Caco-2 (cell line): Measurements from ENCODE around the gene APOL3. TPM values are rescaled to one million over a fixed set of nuclear protein-coding genes. Genes with fewer than 3 reads are reported as not detected.

ENCODE experiments used
- BruUV-seq: library from RNA; stranded (reverse); fragments of 400-500 nt; replicated peaks from 2 replicates; lab custom pipeline; 2021; lab: Mats Ljungman, UMichigan
- CTCF ChIA-PET: fragments of 300-600 bp; sonication (Branson Sonifier 250); formaldehyde crosslinking; loops from one replicate; lab custom pipeline; 2022; ENCODE audit warnings: antibody characterized with exemption; lab: Charles Lee
- POLR2A ChIA-PET: fragments of 300-600 bp; sonication (Branson Sonifier 250); formaldehyde crosslinking; loops from one replicate; lab custom pipeline; 2022; ENCODE audit warnings: antibody characterized with exemption; lab: Charles Lee
- DNase-seq, 2 experiments: peaks; one replicate each; pipeline versions ENCODE4 v3.0.0 to v3.0.0-alpha.2; 2020 to 2022
- H3K27me3 ChIP-seq: replicated peaks from 2 replicates; pipeline ENCODE4 v1.6.0; 2011; ENCODE audit warnings: low read length; ENCODE audit not compliant: control insufficient read depth, insufficient read depth
- H3K36me3 ChIP-seq: 2 replicates; pipeline ENCODE4 v1.5.1; 2011; ENCODE audit warnings: low read length; ENCODE audit not compliant: control insufficient read depth, insufficient read depth
- H3K4me1 ChIP-seq: fragments of 250-450 bp; sonication (Bioruptor Pico); 2 replicates; pipeline ENCODE4 v1.5.1; 2020; ENCODE audit warnings: mild to moderate bottlenecking
- H3K4me3 ChIP-seq: 2 replicates; pipeline ENCODE4 v1.5.1; 2011; ENCODE audit warnings: low read depth, mild to moderate bottlenecking, control low read depth, low read length
- H3K9me3 ChIP-seq: fragments of 250-450 bp; sonication (Bioruptor Pico); 2 replicates; pipeline ENCODE4 v1.5.1; 2020; ENCODE audit warnings: mild to moderate bottlenecking, moderate library complexity
- H3K27ac Mint-ChIP-seq: one replicate; pipeline ENCODE4 v1.8.0; 2022; ENCODE audit warnings: mixed read lengths; ENCODE audit not compliant: unreplicated experiment
- H3K27me3 Mint-ChIP-seq: one replicate; pipeline ENCODE4 v1.8.0; 2022; ENCODE audit warnings: mixed read lengths; ENCODE audit not compliant: insufficient read depth, unreplicated experiment
- H3K36me3 Mint-ChIP-seq: one replicate; pipeline ENCODE4 v1.8.0; 2022; ENCODE audit warnings: mild to moderate bottlenecking, mixed read lengths; ENCODE audit not compliant: insufficient read depth, unreplicated experiment
- H3K4me1 Mint-ChIP-seq: one replicate; pipeline ENCODE4 v1.8.0; 2022; ENCODE audit warnings: low read depth, mixed read lengths; ENCODE audit not compliant: unreplicated experiment
- H3K4me3 Mint-ChIP-seq: one replicate; pipeline ENCODE4 v1.8.0; 2022; ENCODE audit warnings: mild to moderate bottlenecking, moderate library complexity, mixed read lengths; ENCODE audit not compliant: unreplicated experiment
- H3K9me3 Mint-ChIP-seq: one replicate; pipeline ENCODE4 v1.8.0; 2022; ENCODE audit warnings: mixed read lengths; ENCODE audit not compliant: unreplicated experiment
- intact Hi-C: fragments of 100-400 bp; cut with micrococcal nuclease; formaldehyde crosslinking; loops from one replicate; pipeline ENCODE4 v1.10.0; 2022; ENCODE audit not compliant: unreplicated experiment
- total RNA-seq: library from RNA; stranded (reverse); gene quantifications from 2 replicates; pipeline ENCODE4 v1.2.3, GENCODE V29; 2022
- TF ChIP-seq, protein P1 (sequence below), 2 experiments: fragments of 200-600 bp in 1 of 2; IDR thresholded peaks; 1 replicate in 1 of 2; 2 replicates in 1 of 2; pipeline versions ENCODE4 v1.5.1 to v1.8.0; 2011 to 2022; ENCODE audit warnings: antibody characterized with exemption in 1 of 2, control low read depth in 1 of 2, inconsistent platforms in 1 of 2, low read depth in 1 of 2, low read length in 1 of 2, mild to moderate bottlenecking in 1 of 2, moderate library complexity in 1 of 2; ENCODE audit not compliant: insufficient read depth in 1 of 2, severe bottlenecking in 1 of 2, unreplicated experiment in 1 of 2

The APOL3 gene
- total RNA-seq, 1 experiment from 2014 or later: not detected

DNA sequence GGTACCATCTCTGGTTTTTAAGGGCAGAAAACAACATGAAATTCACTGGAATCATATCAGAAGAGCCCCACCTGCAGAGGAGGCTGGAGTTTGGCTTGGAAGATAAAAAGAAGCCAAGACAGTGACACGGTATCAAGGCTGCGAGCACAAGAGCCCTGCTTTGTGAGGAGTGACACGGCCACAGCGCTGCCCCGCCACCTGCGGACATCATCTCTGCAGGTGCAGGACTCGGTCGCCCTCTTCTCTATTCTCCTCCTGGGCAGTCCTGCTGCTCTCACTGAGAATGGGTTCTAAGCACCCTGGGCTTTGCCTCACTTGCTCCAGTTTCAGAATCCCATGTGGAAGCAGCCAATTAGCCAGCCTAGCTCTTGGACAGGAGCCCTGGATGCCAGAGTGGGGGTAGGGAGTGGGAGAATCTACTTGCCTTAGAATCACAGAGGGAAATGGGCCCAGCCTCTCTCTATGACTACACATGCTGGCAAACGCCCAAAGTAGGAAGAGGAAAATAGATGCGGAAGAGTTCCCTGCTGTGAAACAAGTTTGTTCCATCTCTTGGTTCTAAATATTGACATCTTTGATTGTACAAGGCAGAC lies 24.0 kb upstream of the APOL3 start:
- Histone ChIP-seq H3K4me1 (no peaks in the 10 kb centered on the region), H3K27me3 (no peaks in the 10 kb centered on the region), H3K36me3 (no peaks in the 10 kb centered on the region), H3K9me3 (no peaks in the 10 kb centered on the region), H3K4me3 (no peak overlapping the region)
- ChIA-PET POLR2A (no interaction called here), CTCF (interaction anchor here (0.6 kb wide), 1 partner anchor 39 kb away, joined by 3 read pairs; no protein-coding TSS in a partner anchor)
- DNase-seq: no peak
- H3K36me3 Mint-ChIP-seq: no peaks in the 10 kb centered on the region
- no peaks in the 10 kb centered on the region for H3K4me1 Mint-ChIP-seq
- intact Hi-C loops: loop anchor here (5.0 kb wide), 1 partner anchor 38 kb away; no protein-coding TSS in a partner anchor
- TF ChIP-seq, protein P1, sequence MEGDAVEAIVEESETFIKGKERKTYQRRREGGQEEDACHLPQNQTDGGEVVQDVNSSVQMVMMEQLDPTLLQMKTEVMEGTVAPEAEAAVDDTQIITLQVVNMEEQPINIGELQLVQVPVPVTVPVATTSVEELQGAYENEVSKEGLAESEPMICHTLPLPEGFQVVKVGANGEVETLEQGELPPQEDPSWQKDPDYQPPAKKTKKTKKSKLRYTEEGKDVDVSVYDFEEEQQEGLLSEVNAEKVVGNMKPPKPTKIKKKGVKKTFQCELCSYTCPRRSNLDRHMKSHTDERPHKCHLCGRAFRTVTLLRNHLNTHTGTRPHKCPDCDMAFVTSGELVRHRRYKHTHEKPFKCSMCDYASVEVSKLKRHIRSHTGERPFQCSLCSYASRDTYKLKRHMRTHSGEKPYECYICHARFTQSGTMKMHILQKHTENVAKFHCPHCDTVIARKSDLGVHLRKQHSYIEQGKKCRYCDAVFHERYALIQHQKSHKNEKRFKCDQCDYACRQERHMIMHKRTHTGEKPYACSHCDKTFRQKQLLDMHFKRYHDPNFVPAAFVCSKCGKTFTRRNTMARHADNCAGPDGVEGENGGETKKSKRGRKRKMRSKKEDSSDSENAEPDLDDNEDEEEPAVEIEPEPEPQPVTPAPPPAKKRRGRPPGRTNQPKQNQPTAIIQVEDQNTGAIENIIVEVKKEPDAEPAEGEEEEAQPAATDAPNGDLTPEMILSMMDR (IDR thresholded peaks at IDR 0.05; ENCODE audit: insufficient read depth in 1 of 2, low read depth in 1 of 2, low read length in 1 of 2, severe bottlenecking in 1 of 2, unreplicated experiment in 1 of 2): no peak
- no peaks in the 10 kb centered on the region for H3K9me3 Mint-ChIP-seq
- BruUV-seq: no TSS peak
- H3K4me3 Mint-ChIP-seq: no peak overlapping the region
- H3K27me3 Mint-ChIP-seq: no peaks in the 10 kb centered on the region
- no peak overlapping the region for H3K27ac Mint-ChIP-seq

DNA sequence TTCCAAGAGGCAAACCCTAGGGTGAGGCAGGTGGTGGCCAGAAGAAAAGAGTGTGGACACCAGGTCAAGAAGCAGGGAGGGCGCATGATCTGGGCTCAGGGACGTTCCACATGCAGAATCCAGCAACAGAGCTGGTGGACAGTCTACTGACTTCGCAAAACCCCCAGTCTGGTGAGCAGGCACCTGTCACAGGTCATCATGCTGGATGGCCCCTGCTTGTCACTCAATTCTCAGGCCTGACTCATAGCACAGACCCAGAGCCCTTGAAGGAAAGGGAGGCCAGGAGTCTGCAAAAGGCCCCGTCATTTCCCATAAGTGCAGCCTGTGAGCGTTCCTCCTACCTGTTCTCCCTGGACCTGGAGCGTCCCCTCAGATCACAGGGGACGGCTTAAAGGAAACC lies 22.9 kb upstream of the APOL3 start:
- H3K4me1 Mint-ChIP-seq: no peaks in the 10 kb centered on the region
- H3K36me3 Mint-ChIP-seq: no peaks in the 10 kb centered on the region
- Histone ChIP-seq H3K36me3 (no peaks in the 10 kb centered on the region), H3K27me3 (no peaks in the 10 kb centered on the region), H3K4me1 (no peaks in the 10 kb centered on the region), H3K4me3 (no peak overlapping the region), H3K9me3 (no peaks in the 10 kb centered on the region)
- H3K27me3 Mint-ChIP-seq: no peaks in the 10 kb centered on the region
- H3K9me3 Mint-ChIP-seq: no peaks in the 10 kb centered on the region
- ChIA-PET POLR2A (no interaction called here), CTCF (interaction anchor here (2.4 kb wide), 1 partner anchor 38 kb away, joined by 8 read pairs; no protein-coding TSS in a partner anchor)
- DNase-seq: no peak
- TF ChIP-seq, protein P1 (IDR thresholded peaks at IDR 0.05; ENCODE audit: insufficient read depth in 1 of 2, low read depth in 1 of 2, low read length in 1 of 2, severe bottlenecking in 1 of 2, unreplicated experiment in 1 of 2): no peak
- intact Hi-C loops: loop anchor here (5.0 kb wide), 1 partner anchor 39 kb away; no protein-coding TSS in a partner anchor
- no peak overlapping the region for H3K4me3 Mint-ChIP-seq
- no peak overlapping the region for H3K27ac Mint-ChIP-seq
- BruUV-seq: no TSS peak

DNA sequence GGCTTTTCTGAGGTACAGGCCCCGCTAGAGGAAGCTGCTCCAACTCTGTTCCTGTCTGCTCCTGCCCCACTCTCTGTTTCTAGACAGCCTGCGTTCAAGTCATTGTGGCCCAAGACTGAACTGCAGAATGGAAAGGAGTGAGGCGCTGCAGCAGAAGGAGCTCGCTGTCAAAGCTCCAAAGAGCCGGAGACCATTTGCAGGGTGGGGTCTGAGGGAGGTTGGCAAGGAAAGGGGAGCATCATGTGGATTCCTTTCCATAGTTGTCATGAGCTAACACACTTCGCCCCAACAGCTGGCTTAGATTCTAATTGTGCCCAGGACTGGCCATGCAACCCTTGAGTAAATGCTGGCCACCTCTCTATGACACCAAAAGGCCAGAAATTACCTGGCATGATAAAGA lies 22.3 kb upstream of the APOL3 start:
- no TSS peak for BruUV-seq
- CTCF ChIA-PET: interaction anchor here (2.4 kb wide), 1 partner anchor 38 kb away, joined by 8 read pairs; no protein-coding TSS in a partner anchor
- H3K36me3 ChIP-seq: no peaks in the 10 kb centered on the region

More for the DNA sequence above, 22.3 kb upstream of the APOL3 start:
- Mint-ChIP-seq H3K4me3 (no peak overlapping the region), H3K36me3 (no peaks in the 10 kb centered on the region), H3K4me1 (no peaks in the 10 kb centered on the region), H3K27ac (no peak overlapping the region), H3K27me3 (no peaks in the 10 kb centered on the region), H3K9me3 (no peaks in the 10 kb centered on the region)
- Histone ChIP-seq H3K27me3 (no peaks in the 10 kb centered on the region), H3K4me3 (no peak overlapping the region), H3K4me1 (no peaks in the 10 kb centered on the region), H3K9me3 (no peaks in the 10 kb centered on the region)
- intact Hi-C loops: loop anchor here (5.0 kb wide), 1 partner anchor 39 kb away; no protein-coding TSS in a partner anchor
- DNase-seq: no peak
- TF ChIP-seq, protein P1 (IDR thresholded peaks at IDR 0.05; ENCODE audit: insufficient read depth in 1 of 2, low read depth in 1 of 2, low read length in 1 of 2, severe bottlenecking in 1 of 2, unreplicated experiment in 1 of 2): no peak
- POLR2A ChIA-PET: no interaction called here
